NCI-H2227 treated with DMSO at 0.1 percent for 48 hours (cell line): ENCODE data around the gene CIC.
"Not testable (repeated sequence)": the region's sequence is repeated elsewhere in the genome, so short reads cannot be mapped to it uniquely, and the experiment has no call there.

ENCODE experiments used
- DNase-seq: peaks from one replicate; lab custom pipeline; 2025; lab: John Stamatoyannopoulos, UW

Gene CIC

DNA sequence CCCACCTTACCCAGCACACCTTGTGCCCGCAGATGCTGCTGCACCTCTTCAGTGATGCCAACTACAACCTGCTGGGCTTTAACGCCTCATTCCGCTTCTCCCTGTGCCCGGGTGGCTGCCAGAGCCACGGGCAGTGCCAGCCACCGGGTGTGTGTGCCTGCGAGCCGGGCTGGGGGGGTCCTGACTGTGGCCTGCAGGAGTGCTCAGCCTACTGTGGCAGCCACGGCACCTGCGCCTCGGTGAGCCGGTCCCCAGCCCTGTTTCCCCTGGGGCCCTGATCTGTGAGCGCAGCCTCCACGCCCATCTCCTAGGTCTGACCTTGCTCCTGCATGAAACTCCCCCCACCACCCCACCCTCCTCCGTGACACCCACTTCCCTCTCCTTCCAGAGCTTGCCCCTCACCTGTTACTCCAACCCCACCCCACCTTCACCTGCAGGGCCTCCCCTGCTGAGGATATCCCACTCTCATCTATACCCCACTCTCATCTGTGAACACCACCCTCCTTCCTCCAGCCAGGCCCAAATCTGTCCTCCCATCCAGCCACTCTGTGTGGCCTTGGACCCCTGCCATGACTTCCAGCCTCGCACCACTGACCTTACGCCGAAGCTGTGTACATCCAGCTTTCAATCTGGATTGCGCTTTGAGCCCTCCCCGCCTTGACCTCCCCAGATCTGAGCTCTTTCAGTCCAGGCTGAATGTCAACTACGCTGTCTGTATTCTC, 65.1 kb downstream of the CIC start:
- DNase-seq, result no peak

DNA sequence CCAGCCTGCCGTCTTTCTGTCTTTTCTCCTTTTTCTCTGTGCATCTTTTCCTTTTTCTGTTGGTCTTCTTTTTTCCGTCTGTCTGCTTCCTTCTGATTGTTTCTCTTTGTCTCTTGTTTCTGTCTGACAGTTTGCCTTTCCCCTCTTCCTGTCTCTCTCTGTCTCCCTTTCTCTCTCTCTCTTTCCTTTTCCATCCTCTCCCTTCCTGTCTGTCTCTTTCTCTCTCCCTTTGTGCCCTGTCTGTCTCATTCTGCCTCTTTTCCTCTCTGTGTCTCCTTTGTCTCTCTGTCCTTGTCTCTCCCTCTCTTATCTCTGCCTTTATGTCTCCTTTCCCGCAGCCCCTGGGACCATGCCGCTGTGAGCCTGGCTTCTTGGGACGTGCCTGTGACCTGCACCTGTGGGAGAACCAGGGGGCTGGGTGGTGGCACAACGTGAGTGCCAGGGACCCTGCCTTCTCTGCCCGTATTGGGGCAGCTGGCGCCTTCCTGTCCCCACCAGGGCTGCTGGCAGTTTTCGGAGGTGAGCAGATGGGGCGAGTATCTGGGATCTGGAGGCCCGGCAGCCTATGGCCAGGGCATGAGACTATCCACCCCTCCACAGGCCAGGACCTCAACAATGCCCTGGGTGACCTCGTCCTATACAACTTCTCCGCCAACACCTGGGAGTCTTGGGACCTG, 65.8 kb downstream of the CIC start:
- DNase-seq, result no peak

GRCh38 chr19:42335374-42335936, 66.4 kb downstream of the CIC start:
- DNase-seq, result no peak

DNA sequence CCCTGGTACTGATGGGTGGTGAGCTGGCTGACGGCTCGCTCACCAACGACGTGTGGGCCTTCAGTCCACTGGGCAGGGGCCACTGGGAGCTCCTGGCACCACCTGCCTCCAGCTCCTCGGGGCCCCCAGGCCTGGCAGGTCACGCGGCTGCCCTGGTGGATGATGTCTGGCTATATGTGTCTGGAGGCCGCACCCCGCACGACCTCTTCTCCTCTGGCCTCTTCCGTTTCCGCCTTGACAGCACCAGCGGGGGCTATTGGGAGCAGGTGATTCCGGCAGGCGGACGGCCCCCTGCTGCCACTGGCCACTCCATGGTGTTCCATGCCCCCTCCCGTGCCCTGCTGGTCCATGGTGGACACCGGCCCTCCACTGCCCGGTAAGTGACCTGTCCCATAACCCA, 66.9 kb downstream of the CIC start:
- DNase-seq, result no peak

- DNase-seq, result not testable (repeated sequence)
These were observed 70.2 kb downstream of the CIC start for GRCh38 chr19:42339126-42339860.

- not testable (repeated sequence) for DNase-seq
These were observed 70.9 kb downstream of the CIC start for GRCh38 chr19:42339922-42340321.

GRCh38 chr19:42343344-42344110, 74.5 kb downstream of the CIC start:
- no peak for DNase-seq

- no peak for DNase-seq
These were observed 75.4 kb downstream of the CIC start for GRCh38 chr19:42344336-42344893.
